HUDEP-2 (cell line): ENCODE data around the gene NT5C2.

ENCODE experiments used
- DNase-seq, 76 experiments: peaks; one replicate each; lab custom pipeline; 2025; ENCODE audit not compliant: unreplicated experiment in 76 of 76; lab: John Stamatoyannopoulos, UW

NT5C2 gene

DNA sequence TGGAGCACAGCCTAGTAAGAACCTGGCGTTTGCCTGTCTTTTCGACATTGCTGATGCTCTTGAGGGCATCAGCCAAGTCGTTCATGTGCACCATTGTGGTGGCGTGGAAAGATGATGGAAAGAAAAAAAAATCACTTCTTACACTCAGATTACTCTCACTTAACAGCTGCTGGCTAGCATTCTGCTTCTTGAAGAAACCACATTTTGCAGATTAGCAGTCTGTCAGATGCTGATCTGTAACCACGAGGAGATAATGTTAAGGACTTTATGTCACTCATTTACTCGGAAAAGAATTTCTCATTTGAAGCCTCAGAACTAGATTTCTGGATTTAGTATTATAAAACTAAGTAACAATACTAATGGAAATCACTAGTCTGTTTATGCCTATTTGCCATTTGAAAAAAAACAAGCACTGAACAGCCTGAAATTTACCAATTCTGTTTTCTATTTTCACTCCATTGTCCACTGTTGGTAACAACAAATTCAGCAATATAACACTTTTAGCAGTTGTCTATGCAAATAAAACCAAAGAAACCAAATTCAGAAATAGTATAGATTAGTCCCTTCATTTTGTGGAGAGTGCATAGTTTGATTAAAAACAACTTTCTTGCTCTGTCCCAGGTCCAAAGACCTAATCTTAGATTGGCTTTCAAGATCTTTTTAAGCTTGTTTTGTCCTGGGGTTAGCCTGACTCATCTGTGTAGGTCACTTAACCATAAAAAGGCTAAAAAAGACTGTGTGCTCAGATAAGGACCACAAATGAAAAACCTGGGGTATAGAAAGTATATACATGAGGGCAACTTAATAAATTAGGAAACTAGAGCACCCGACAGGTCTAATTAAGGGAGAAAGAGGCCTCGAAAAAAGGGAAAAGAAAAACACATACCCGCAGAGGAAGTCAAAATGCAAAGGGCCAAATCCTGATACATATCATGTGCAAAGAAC is 67.5 kb downstream of the NT5C2 start:
- DNase-seq, result peak in 22 of 76 experiments; percentile 1 to 64 (median 14)

GRCh38 chr10:103124420-103125096 is 68.5 kb downstream of the NT5C2 start:
- no peak for DNase-seq

DNA sequence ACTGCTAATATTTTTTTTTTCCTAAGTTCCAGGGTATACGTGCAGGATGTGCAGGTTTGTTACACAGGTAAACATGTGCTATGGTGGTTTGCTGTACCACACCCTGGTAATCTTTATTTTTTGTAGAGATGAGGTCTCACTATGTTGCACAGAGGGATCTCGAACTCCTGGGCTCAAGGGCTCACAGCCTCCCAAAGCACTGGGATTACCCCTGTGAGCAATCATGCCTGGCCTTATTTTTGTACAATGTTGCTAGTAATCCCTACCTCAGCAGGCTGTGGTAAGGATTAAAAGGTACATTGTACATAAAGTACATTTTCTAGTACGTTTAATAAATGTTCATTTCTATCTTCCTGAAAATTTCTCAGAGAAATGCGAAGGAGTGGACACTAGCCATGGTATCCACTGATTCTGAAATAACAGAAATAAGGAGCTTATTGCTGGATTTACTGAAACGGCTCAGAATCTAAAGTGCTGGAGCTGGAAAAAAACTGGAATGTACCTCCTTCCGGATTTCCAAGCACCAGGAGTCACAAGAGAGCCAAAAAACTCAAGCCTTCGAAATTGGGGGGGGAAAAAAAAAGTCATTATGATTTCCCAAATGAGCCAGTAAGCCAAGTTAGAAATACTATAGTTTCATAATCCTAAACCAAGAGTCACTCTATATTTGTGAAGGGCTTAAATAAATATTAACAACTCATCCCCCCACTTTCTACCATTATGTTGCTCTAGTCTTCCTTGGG is 69.6 kb downstream of the NT5C2 start:
- no peak for DNase-seq

DNA sequence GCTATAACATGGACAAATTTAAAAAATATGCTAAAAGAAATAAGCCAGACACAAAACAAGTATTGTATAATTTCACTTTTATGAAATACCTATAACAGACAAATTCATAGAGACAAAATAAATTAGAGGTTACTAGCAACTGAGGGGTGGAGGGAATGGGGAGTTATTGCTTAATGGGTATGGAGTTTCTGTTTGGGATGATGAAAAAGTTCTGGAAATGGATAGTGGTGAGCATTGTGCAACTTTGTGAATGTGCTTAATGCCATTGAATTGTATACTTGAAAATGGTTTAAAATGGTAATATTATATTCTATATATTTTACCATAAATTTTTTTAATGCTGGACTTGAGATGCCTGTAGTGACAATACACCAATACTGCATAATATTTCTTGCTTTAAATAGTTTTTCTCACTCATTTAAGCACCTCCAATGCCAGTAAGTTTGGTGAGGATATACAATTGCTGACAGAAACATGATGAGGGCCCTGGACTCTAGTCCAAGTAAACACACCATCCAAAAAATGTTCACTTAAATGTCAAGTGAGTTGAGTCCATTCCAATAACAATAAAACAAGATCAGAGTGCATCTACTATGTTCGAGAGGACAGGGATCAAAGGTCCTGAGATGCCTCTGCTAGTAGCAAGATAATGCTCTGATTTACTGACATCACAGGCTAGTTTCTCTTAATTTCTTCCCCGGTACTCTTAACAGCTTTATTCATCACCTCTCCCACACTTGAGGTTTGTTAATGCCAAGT is 71.9 kb downstream of the NT5C2 start:
- DNase-seq, result no peak

DNA sequence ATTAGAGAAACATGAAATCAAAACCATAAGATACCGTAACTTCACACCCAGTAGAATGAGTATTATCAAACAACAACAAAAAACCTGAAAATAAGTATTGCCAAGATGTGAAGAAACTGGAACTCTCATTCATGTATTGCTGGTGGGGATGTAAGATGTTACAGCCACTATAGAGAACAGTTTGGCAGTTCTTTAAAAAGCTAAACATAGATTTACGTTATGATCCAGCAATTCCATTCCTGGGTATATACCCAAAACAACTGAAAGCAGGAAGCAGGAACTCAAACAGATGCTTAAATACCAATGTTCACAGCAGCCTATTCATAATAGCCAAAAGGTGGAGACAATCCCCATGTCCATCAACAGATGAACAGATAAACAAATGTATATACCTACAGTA is 72.5 kb downstream of the NT5C2 start:
- no peak for DNase-seq

GRCh38 chr10:103117247-103117646 is 75.8 kb downstream of the NT5C2 start:
- DNase-seq, result no peak

DNA sequence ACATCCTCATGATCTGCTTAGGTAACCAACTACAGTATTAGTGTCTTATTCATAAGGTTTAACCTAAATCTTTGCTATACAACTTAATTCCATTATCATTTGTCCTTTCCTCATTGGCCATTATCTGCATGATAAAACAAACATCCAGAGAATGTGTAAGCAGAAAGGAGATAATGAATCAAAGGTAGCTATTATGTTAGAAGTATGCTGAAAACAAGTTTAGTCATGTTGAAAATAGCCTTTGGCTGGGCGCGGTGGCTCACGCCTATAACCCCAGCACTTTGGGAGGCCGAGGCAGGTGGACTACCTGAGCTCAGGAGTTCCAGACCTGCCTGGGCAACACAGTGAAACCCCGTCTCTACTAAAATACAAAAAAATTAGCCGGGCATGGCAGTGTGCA is 78.2 kb downstream of the NT5C2 start:
- DNase-seq, result no peak

- DNase-seq, result no peak
Observed at GRCh38 chr10:103111918-103112877, 80.9 kb downstream of the NT5C2 start.

- DNase-seq, result no peak
Observed at GRCh38 chr10:103111031-103111917, 81.8 kb downstream of the NT5C2 start.

DNA sequence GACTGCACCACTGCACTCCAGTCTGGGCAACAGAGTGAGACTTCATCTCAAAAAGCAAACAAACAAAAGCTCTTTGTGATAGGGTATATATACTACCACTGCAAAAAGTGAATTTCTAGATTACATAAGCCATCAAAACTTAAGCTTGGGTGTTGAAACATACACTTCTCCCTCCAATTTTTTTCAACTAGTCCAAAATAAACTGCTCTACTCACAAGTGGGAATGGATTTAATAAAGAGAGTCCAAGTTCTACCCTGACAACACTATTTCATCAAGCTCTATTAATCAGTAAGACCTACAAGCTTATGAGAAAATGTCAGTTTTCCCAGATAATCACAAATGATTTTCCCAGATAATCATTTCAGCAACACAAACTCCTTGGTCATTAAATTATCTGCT is 82.7 kb downstream of the NT5C2 start:
- no peak for DNase-seq

GRCh38 chr10:103109821-103110220 is 83.3 kb downstream of the NT5C2 start:
- DNase-seq, result no peak

DNA sequence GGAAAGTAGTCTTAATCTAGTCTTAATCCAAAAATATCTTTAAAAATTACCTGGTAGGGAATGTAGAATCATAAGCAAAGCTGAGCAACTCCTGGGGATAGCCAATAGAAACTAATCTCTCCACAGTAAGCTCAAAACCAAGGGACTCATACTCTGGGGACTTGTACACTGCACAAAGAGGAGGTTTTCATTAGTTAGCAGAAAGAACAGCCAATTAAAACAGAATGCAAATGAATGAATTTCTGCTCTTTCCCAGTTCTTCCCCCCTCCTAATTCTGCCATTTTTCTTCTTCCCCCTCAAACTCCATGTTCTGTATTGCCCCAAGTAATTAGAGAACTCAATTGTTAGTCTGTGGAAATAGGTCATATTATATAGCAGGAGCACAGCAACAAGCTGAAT is 86.5 kb downstream of the NT5C2 start:
- no peak for DNase-seq

GRCh38 chr10:103105462-103105861 is 87.6 kb downstream of the NT5C2 start:
- no peak for DNase-seq

- DNase-seq, result no peak
Observed at GRCh38 chr10:103104721-103105120, 88.4 kb downstream of the NT5C2 start.

- no peak for DNase-seq
Observed at GRCh38 chr10:103103989-103104388, 89.1 kb downstream of the NT5C2 start.

DNA sequence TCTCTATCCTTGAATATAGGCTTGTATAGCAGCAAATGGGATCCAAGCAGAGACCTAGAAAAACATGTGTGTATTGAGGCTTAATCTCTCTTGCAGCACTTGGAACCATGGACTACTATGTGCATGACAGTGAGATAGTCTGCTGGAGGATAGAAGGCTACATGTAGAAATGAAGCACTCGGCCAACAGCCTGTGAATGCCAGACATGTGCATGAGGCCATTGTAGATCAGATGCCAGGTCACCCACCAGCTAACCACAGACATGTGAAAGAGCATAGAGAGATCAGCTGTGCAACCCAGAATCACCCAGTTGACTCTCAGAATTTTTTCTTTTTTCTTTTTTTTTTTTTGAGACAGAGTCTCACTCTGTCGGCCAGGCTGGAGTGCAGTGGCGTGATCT is 90.9 kb downstream of the NT5C2 start:
- no peak for DNase-seq

GRCh38 chr10:103100620-103101019 is 92.5 kb downstream of the NT5C2 start:
- DNase-seq, result no peak

DNA sequence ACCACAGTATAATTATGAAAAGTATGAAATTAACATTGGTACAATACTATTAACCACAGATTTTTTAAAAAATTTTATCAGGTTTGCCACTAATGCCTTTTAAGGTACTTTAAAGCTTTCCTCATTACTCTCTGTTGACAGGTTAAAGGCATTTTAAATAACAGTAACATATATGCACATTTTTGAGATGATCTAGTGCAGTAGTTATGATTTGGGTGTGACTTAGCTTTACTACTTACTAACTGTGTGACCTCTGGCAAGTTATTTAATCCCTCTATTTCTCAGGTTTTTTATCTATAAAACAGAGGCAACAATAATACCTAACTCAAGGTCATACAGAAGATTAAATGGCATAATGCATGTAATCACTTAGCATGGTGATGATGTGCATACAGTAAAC is 94.8 kb downstream of the NT5C2 start:
- no peak for DNase-seq
